Osteoblast (primary cell): ENCODE results near the gene LYPD4. TPM values are rescaled to one million over a fixed set of nuclear protein-coding genes. Genes with fewer than 3 reads are reported as not detected.

Experiments used
- DNase-seq: peaks from one replicate; pipeline ENCODE4 v3.0.0; 2011; ENCODE audit warnings: low spot score, mixed read lengths; ENCODE audit not compliant: insufficient read length; ENCODE audit errors: missing footprints
- H2AFZ ChIP-seq: 2 replicates; pipeline ENCODE4 v1.6.0; 2011; ENCODE audit warnings: mild to moderate bottlenecking, low read length
- H3K27ac ChIP-seq: 2 replicates; pipeline ENCODE4 v1.5.1; 2011; ENCODE audit warnings: mild to moderate bottlenecking, low read depth, low read length, moderate library complexity
- H3K27me3 ChIP-seq: 2 replicates; pipeline ENCODE4 v1.6.0; 2012; ENCODE audit warnings: mild to moderate bottlenecking, control low read depth, inconsistent platforms, low read length, moderate library complexity; ENCODE audit not compliant: insufficient read depth
- H3K36me3 ChIP-seq: 2 replicates; pipeline ENCODE4 v1.5.1; 2011; ENCODE audit warnings: mild to moderate bottlenecking, low read length, control low read depth, moderate library complexity; ENCODE audit not compliant: insufficient read depth
- H3K4me1 ChIP-seq: 2 replicates; pipeline ENCODE4 v1.5.1; 2011; ENCODE audit warnings: mild to moderate bottlenecking, low read length, control low read depth, moderate library complexity; ENCODE audit not compliant: insufficient read depth
- H3K4me2 ChIP-seq: 2 replicates; pipeline ENCODE4 v1.6.0; 2011; ENCODE audit warnings: mild to moderate bottlenecking, low read length; ENCODE audit not compliant: insufficient read depth
- H3K4me3 ChIP-seq: fragments of 200-600 bp; sonication (generic); 3 replicates; pipeline ENCODE4 v1.5.1; 2012; ENCODE audit warnings: mild to moderate bottlenecking, low read length, inconsistent platforms; ENCODE audit not compliant: insufficient read depth
- H3K79me2 ChIP-seq: 2 replicates; pipeline ENCODE4 v1.6.0; 2012; ENCODE audit warnings: mild to moderate bottlenecking, low read length, control low read depth, inconsistent platforms; ENCODE audit not compliant: insufficient read depth
- H3K9me3 ChIP-seq: 2 replicates; pipeline ENCODE4 v1.5.1; 2011; ENCODE audit warnings: low read depth, low read length, control low read depth
- H4K20me1 ChIP-seq: 2 replicates; pipeline ENCODE4 v1.6.0; 2012; ENCODE audit warnings: mild to moderate bottlenecking, low read length, control low read depth; ENCODE audit not compliant: insufficient read depth
- CTCF ChIP-seq: IDR thresholded peaks from 2 replicates; pipeline ENCODE4 v1.5.1; 2011; ENCODE audit warnings: mild to moderate bottlenecking, low read depth, low read length, moderate library complexity; ENCODE audit errors: extremely low read depth
- total RNA-seq: library from RNA; depleted of rRNA; stranded (reverse); fragments of >200 nt; gene quantifications from 2 replicates; pipeline ENCODE4 v1.2.3, GENCODE V29; 2012

LYPD4 gene
- total RNA-seq, 1 donor = not detected

- Histone ChIP-seq H4K20me1 (peaks cover 71% of the 10 kb centered on the region), H3K36me3 (peaks cover 72% of the 10 kb centered on the region)
- TF ChIP-seq CTCF = no peak
Measured at GRCh38 chr19:41868989-41869300, 24.5 kb upstream of the LYPD4 start.

GRCh38 chr19:41868120-41868988 is 23.9 kb upstream of the LYPD4 start:
- Histone ChIP-seq H3K4me3 (no peak overlapping the region), H4K20me1 (peaks cover 75% of the 10 kb centered on the region), H3K9me3 (no peaks in the 10 kb centered on the region), H2AFZ (no peak overlapping the region), H3K4me2 (no peak overlapping the region), H3K36me3 (peaks cover 78% of the 10 kb centered on the region), H3K27ac (no peak overlapping the region), H3K4me1 (peaks cover 4% of the 10 kb centered on the region), H3K27me3 (no peaks in the 10 kb centered on the region), H3K79me2 (peaks cover 51% of the 10 kb centered on the region)
- no peak for TF ChIP-seq CTCF
- DNase-seq = no peak

More at GRCh38 chr19:41868989-41869300, 24.5 kb upstream of the LYPD4 start:
- Histone ChIP-seq H3K79me2 (peaks cover 45% of the 10 kb centered on the region), H3K4me1 (peaks cover 4% of the 10 kb centered on the region), H3K27ac (no peak overlapping the region), H3K27me3 (no peaks in the 10 kb centered on the region), H3K4me2 (no peak overlapping the region), H2AFZ (no peak overlapping the region), H3K9me3 (no peaks in the 10 kb centered on the region), H3K4me3 (no peak overlapping the region)
- no peak for DNase-seq

- Histone ChIP-seq H3K4me2 (no peak overlapping the region), H3K36me3 (peaks cover 89% of the 10 kb centered on the region), H4K20me1 (peaks cover 85% of the 10 kb centered on the region), H2AFZ (no peak overlapping the region), H3K9me3 (no peaks in the 10 kb centered on the region), H3K27me3 (no peaks in the 10 kb centered on the region), H3K4me3 (no peak overlapping the region), H3K27ac (no peak overlapping the region), H3K79me2 (peaks cover 72% of the 10 kb centered on the region), H3K4me1 (peaks cover 18% of the 10 kb centered on the region)
- no peak for TF ChIP-seq CTCF
- no peak for DNase-seq
Measured at GRCh38 chr19:41866284-41866683, 21.8 kb upstream of the LYPD4 start.

DNA sequence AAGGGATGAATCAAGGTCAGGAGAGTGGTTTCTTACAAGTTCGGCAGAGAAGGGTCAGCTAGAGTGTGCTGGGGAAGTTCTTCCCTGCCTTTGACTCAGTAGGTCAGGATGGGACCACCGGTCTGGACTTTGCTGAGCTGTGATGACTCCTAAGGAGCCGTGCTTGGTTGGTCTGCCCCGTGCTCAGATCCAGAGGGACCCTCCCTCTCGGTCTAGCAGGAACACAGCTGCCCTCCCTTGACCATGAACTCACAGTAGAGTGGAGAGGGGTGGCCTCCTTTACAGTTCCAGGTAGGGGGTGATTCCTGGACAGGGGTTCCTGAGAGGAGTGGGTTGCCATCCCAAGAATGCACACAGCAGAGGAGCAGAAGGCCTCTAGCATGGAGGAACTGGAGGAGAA is 19.9 kb upstream of the LYPD4 start:
- DNase-seq = no peak
- peak overlapping the region; percentile 3 for H3K27ac ChIP-seq

More for the DNA sequence above, 19.9 kb upstream of the LYPD4 start:
- Histone ChIP-seq H3K36me3 (peaks cover 77% of the 10 kb centered on the region), H3K79me2 (peaks cover 85% of the 10 kb centered on the region), H3K4me1 (peaks cover 25% of the 10 kb centered on the region), H3K4me3 (no peak overlapping the region), H4K20me1 (peaks cover 74% of the 10 kb centered on the region), H2AFZ (no peak overlapping the region), H3K27me3 (no peaks in the 10 kb centered on the region), H3K4me2 (no peak overlapping the region), H3K9me3 (no peaks in the 10 kb centered on the region)
- no peak for TF ChIP-seq CTCF
